HG03354 (cell line): ENCODE data around the gene TMEM179.

Experiments
- ATAC-seq: cut with Tn5 transposase; IDR thresholded peaks from one replicate; pipeline ENCODE4 v1.9.1; 2021; ENCODE audit warnings: mild to moderate bottlenecking; ENCODE audit not compliant: unreplicated experiment, poor library complexity, severe bottlenecking

The TMEM179 gene

DNA sequence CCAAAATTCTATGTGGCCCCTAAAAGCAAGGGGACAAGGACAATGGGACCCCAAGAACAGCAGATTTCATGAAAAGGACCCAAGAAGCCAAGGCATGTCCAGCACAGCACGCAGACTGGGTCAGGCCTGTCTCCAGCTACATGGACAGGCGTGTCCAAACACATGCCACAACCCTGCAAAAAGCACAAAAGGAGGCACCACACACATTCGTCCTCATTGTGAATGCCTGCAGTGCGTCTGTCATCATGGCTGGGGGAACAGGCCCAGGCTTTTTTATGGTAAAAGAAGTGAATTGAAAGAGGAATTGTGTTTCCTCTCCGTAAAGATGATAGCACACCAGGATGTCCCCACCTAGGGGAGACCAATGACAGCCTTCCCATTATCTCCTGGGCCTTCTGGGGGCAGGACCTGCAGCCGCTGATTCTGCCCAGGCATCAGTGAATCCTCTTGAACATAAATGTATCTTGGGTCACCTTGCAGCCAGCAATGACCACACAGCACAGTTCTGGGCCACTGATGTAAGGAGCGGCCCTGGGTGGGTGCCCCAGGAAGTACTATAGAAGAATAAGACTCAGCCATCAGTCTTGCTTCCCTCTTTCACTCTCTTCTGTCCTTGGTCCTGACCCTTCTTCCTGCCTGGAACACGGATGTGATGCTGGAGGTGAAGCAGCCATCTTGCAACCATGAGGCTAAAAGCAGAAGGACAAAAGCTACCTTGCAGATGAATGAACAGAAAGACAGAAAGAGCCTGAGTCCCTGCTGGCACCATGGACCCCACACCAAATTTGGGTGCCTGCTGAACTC lies 54.8 kb downstream of the TMEM179 start:
- ATAC-seq = no peak

DNA sequence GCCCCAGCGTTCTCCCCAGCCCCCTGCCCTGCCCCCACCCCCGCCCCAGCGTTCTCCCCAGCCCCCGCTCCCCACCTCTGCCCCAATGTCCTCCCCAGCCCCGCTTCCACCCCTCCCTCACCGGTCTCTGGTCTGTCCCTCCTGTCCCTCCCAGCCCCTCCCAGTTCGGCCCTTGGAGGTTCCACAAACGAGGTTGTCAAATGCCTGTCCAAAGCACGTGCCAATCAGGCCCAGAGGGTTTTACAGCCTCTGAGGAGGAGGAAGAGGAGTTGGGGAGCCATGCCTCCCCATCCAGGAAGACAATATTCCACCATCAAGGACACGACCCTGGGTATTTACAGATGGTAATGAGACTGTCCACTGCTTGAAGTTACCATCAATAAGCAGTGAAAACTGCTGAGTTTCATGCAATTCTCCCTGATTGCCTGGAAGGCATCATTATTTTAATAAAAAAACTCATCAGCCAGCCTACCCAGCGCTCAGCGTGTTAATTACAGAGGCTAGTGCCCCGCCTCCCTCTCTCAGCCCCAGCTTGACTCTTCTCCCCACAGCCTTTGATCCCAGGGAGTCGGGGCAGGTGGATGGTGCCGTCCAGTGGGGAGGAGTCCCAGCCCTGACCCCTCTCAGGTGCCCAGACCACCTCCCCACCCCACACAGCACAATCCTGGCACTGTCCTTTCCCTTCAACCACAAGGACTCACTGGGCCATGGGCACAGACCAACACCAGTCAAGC lies 55.6 kb downstream of the TMEM179 start:
- ATAC-seq = no peak

DNA sequence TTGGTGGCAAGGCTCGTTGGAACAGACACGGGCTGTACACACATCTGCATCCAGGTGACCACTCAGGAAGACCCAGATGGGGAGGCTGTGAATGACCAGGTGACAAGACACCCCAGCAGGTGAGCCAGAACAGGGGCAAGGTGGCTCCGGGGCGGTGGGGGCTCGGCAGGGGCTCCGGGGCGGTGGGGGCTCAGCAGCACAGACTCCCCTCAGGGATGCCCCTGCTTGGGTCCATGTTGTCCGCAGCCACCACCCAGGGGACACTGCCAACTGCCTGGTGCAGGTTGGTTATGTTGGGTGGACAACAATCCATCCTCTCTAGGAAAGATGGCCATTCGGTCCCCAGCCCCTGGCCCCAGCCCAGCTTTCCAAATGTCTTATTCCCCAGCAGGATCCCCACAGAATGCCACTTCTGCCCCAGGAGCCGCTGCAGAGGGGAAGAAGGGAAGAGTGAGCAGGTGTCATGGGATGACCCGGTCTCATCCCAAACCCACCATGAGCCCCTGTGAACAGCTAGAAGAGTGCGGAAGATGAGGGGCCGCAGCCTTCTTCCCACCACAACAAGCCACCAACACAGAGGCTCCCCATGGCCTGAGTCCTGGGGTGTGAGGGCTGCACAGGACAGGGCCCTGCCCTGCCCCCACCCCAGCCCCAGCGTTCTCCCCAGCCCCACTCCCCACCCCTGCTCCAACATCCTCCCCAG lies 56.4 kb downstream of the TMEM179 start:
- no peak for ATAC-seq

DNA sequence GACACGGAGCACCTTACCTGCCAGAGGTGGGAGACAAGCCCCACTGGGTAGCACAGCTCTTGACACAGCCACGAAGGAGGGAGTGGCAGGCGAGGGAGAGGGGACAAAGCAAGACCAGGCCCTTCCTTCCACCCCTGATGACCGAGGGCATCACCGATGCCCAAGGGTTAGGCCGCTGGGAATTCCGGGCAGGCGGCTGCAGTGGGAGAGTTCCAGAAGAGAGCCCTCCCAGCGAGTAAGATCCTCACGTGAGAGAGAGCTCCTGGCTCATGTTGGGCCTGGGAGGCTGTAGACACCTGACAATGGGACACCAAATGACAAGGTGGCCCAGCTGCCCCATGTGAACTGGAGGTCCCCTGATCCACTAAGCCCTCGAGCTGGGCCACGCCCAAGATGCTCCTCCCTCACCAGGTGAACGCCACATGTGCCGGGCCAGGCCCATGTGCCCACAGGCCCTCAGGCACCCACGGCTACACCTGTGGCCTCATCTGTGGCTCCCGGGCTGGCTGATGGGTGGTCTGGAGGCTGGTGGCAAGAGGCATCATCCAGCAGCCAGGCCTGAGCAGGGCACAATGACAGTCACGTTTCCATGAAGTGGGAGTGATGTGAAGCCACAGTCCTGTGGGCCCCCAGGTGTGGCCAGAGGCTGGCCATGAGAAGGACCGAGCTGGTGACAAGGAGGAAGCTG lies 57.1 kb downstream of the TMEM179 start:
- no peak for ATAC-seq

DNA sequence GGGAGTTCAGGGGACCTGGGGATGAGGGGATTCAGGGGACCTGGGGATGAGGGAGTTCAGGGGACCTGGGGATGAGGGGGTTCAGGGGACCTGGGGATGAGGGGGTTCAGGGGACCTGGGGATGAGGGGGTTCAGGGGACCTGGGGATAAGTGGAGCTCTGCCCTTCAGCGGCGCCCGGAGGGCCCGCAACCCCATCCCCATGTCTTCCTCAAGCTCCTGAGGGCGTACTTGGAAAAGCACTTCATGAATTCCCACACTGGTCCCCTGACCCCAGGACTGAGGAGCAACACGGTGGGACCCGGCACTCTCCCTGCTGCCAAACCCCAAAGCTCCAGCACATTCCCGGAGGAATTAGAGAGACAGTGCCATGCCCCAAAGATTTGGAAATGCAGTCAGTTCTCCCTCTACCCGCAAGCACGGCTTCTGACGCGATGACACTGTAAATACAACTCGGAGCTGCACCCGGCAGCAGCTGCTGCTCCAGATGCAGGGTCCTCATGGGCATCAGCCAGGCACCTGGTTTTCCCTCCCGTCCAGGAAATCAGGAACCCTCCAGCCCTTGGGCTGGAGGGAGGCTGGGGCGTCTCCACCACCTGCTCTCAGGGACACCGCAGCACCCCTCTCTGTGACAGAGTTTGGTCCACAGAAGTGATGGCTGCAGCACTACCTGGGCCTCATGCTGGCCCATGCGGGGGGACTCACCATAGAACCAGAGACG lies 57.8 kb downstream of the TMEM179 start:
- ATAC-seq = no peak

DNA sequence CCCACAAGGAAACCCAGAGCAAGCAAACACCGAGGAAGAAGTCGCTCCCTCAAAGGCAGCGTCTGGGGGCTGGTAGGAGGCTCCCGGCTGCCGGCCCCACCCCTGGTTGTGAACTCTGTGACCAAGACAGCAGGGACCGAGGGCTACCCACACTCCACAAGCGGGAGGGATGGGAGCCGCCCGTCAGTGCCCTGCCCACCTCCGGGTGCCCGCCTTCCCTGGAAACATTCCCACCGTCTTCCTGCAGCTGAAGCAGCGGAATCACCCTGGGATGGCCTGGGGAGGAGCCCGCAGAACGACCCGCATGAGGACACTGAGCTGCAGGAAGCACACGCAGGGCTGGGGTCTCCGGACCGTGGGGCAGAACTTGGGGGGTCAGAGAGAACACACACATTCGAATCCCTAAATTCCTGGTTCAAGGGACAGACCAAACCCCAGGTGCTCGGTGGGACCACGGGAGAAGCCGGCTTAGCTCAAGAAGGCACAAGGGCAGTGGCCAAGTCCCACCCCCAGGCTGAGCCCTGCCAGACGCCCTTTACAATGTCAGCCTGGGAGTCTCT lies 58.5 kb downstream of the TMEM179 start:
- no peak for ATAC-seq

DNA sequence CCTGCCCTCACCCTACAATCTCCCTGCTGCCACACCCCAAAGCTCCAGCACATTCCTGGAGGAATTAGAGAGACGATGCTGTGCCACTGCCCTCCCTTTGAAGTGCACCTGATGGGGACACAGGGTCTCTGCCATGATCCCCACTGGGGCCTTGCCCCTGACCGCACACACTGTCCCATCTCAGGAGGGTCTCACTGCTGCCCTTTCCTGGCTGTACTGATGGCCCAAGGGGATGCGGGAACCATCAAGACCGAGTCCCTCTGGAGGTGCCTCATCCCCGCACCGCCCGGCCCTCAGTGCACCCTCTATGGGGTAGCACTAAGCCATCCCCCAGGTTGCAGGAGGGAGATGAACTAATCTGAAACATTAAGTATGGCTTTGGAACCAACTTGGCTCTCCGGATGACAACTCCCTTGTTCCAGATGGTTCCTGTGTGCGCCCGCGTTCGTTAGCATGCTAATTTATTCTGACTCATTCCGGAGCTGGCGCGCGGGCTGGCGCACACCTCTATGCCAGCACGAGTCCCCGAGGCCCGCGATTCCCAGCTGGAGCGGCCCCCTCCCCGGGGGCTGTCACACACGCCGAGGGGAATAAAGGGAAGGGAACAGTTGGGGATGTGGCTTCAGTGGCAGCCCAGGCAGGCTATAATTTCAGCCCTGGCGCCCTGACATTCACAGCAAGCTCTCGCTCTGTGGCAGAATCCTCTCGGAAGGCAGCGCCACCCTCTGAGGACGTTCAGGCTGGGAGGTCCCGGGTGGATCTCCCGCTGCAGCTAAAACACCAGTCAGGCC lies 59.2 kb downstream of the TMEM179 start:
- no peak for ATAC-seq

DNA sequence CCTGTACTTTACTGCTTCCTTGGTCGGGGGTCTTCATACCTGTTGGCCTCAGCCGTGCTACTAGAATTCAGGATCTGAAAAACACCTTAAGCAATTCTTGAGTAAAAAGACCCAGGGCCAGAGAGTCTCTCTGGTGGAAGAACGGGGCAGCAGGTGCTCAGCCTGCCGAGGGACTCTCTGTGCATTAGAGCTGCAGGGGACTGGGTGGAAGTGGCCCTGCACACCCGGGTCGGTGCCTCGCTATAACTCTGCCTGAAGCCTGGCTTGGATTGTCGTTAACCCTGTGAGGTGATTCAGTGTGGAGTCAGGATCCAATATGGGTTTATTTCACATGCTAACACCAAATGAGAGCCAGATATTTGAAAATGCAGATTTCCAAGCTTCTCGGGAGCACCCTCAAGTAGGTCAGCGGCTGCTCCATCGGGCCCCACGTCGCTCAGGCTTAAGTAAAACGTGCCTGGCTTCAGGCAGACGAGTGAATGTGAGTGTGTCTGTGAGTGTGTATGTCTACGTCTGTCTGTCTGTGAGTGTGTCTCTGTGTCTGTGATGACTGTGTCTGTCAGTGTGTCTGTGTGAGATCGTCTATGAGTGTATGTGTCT lies 60.1 kb downstream of the TMEM179 start:
- ATAC-seq = no peak

DNA sequence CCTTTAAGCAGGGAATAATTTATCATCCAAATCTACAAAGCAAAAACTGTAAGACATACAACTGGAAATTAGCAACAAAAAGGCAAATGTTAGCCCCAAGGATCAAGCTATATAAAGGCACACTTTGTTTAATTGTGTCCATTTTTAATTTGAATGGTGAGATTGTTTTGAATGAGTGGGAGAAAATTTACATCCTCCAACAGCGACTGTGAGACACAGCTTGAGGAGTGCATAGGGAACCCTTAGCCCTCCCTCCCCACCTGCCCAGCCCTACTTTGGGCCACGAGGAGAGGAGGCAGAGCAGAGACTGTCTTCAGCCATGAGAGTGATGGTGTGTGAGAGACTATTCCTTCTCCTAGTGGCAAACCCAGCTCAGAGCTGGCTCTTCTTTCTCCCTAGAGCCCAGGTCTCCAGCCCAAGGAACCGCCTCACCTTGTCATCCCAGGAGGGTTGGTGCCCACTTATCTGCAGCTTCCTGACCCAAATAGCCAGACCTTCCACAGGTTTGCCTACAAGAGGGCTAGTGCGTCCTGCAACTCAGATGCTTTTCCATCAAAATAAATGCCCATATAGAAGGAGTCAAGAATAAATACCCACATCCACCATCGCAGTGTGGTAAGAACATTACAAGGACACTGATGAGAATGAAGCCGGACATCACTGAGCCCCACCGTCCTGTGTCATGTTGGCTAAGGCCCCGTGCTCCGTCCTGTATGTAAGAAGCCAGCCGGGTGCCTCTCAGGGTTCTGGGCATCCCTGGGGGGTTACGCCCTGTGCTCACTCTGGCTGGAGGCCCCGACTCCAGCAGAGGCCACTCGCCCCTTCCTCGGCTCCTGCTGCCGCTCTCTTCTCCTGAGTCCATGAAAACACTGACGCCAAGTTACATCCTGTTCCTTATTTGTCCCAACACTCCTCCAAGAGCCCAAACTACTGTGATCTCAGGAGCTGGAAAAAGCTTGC lies 61.4 kb downstream of the TMEM179 start:
- ATAC-seq = no peak

DNA sequence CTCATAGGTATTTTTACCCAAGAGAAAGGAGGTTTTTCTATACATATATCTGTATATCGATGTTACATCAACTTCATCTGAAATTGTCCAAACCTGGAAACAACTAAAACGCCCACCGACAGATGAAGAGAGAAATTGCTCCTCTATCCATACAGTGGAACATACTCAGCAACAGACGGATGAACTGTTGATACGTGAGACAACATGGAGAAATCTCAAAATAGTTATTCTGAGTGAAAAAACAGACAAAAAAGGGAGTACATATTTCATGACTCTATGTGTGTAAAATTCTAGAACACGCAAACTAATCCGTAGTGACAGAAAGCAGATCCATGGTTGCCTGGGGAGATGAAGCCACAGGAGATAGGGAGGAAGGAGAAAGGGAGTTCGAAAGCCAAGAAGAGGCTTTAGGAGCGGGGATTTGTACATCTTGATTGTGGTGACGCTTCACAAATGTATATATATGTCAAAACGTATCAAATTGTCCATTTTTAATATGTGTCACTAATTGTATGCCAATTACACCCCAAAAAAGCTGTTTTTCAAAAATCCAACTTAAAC lies 62.6 kb downstream of the TMEM179 start:
- ATAC-seq = no peak
